HG02623 (cell line): ENCODE data around the gene MPPED2.

ENCODE experiments used
- ATAC-seq: cut with Tn5 transposase; IDR thresholded peaks from one replicate; pipeline ENCODE4 v1.9.1; 2021; ENCODE audit warnings: moderate library complexity; ENCODE audit not compliant: unreplicated experiment

MPPED2 gene

DNA sequence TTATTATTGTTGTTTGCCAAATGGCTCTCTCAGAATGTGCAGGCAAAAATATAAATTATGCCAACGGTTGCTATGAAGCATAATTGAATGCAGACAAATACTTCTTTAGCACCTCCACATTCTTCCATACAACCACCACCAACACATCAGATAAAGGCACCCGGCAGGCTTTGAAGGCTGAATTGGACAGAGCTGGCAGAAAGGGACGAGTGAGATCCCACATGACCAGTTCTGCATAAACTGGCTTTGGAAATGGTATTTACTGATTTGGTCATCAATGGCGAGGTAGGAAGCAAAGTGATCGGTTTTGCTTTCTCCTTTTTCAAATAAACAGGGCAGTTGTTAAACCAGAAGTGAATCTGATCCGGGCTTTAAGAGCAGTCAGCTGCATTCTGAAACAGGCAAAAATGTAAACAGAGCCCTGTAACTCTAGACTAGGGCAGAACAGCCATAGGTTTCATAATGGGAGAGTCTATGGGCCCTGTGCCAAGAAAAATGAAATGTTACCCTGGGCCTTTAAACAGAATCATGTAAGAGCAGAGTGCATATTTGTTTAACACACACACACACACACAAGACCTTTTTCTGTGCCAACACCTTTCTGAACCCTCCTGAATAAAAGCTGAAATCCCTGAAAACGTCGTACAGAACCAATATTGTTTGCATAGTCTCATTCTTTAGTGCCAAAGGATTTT is 97.7 kb downstream of the MPPED2 start:
- no peak for ATAC-seq

GRCh38 chr11:30487200-30487898 is 98.8 kb downstream of the MPPED2 start:
- ATAC-seq, result no peak

GRCh38 chr11:30485756-30486155 is 100.4 kb downstream of the MPPED2 start:
- ATAC-seq, result no peak

GRCh38 chr11:30485222-30485621 is 100.9 kb downstream of the MPPED2 start:
- ATAC-seq, result no peak

DNA sequence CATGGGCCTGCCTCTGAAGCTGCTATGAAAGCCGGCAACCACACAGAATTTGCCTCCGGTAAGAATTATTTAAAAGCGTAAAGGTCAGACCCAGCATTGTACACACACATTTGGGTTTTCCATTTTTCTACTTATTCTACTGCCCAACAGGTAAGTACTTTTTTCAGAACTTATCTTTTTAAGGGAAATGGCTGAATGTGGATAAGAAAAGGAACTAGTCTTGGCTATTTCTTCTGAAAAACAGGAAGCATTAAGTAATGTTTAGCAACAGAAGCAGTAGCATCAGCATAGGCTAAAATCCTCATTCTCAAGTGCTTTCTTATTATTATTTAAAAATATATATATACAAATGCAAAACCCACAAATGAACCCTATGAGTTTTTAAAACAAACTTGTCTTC is 103.1 kb downstream of the MPPED2 start:
- no peak for ATAC-seq

- no peak for ATAC-seq
These were observed 104.4 kb downstream of the MPPED2 start for GRCh38 chr11:30481796-30482195.

DNA sequence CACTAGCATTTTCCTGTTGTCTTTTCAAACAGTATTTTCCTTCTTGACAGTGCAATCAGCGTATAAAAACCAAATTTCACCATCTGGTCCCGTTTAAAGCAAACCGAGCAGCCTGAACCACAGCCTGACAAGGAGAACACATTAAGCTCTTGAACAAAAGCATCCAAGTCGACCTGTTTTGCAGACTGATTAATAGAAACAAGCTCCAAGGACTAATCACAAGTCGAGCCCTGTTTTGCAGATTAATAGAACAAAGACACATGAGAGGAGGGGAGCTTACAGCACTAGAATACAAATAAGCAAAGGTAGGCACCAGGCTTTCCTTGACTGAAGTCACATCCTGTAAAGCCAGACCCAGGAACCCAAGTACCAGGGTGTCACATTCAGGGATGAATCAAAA is 104.8 kb downstream of the MPPED2 start:
- ATAC-seq, result no peak

- no peak for ATAC-seq
These were observed 106.3 kb downstream of the MPPED2 start for GRCh38 chr11:30479899-30480298.

DNA sequence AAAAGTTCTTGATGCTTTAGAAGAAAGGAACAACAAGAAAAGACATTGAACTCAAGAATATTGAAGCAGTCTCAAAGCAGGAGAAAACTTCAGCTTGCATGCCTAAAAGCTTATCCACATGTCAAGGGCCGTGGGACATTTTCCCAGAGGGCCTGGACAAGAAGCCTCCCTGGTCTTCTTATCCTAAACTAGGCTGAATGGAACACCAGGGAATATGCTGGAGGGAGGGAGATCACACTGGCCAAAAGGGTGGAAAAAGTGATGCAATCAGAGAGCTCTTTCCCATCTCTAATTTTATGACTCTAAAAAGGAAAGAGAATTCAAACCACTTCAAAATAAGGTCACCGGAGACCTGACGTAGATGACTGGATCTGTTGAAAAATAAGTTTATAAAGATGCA is 107.2 kb downstream of the MPPED2 start:
- no peak for ATAC-seq

DNA sequence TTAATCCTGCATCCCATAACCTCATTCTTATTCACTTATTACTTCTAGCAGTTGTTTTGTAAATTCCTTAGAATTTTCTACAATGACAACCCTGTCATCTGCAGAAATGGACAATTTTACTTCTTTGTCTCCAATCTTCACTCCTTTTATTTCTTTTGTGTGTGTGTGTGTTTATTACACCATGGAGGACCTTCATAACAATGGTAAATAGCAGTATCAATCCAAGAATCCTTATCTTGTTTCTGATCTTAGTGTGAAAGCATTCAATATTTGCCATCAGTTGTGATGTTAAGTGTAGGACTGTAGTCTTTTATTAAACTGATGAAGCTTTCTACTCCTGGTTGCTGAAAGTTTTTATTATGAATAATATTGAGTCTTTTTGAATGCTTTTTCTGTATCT is 109.1 kb downstream of the MPPED2 start:
- no peak for ATAC-seq

DNA sequence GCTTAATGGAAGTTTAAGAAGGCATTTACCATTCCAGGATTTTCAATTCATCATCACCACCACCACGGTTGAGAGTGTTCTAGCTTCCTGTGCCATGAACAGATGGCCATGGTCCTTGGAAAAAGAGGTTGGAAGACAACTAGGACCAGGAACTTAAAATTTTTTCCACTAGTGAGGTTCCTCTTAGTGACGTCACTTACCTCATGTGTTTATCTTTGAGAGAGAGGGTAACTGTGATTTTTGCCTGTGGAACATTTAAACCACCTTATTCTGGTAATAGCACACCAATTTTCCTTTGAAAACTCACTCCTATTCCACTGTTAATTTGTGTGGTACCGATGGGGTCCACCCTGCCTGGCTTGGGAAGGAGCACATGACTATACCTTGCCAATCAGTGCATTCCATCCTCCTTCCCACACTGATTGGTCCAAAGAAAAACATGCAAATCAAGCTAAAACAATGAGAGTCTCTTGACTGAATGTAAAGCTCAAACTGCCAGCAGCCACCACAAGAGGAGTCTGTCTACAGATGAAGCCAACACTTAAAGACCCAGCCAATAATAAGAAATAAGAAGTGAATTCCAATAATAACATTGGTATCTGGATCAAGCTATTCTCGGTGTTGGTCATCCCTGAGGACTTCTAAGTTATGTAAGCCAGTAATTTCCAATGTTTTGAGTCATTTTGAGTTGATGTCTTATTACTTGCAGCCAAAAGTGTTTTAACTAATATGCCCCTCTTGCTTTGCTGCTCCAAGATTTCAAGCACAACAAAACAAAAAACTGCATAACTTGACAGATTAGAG is 111.8 kb downstream of the MPPED2 start:
- ATAC-seq, result no peak

DNA sequence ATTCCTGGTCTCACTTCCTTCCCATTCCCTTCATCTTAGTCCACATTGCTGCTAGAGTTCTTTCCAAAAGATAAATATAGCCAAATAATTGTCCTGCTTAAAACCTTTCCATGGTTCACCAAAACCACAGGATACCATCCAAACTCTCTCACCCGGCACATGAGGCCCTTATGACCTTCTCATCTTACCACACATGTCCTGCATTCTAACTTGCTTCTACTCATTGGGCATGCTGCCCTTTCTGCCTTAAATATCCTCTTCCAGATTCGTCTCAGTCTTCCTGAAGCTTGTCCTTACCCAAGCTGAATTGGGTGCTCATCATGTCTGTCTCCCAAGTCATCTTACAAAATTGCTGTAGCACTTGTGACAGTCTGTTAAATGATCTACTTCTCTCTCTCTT is 114.9 kb downstream of the MPPED2 start:
- no peak for ATAC-seq

DNA sequence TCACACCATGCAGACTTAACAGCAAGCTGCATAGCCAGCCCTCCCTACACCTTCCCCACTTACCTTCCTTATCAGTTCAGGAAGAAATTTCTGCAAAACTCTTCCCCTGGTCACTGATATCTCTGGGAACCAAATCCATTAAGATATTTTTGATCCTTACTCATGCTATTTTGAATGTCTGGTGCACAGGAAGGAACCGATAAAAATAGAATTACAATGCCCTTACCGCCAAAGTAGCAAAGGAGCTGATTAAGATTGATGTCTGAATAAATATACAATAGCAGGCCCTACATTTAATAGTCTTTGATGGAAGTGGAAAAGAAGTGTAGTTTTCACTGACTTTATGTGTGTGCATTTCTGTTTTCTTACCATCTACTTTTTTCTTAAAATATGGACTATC is 117.3 kb downstream of the MPPED2 start:
- ATAC-seq, result no peak

DNA sequence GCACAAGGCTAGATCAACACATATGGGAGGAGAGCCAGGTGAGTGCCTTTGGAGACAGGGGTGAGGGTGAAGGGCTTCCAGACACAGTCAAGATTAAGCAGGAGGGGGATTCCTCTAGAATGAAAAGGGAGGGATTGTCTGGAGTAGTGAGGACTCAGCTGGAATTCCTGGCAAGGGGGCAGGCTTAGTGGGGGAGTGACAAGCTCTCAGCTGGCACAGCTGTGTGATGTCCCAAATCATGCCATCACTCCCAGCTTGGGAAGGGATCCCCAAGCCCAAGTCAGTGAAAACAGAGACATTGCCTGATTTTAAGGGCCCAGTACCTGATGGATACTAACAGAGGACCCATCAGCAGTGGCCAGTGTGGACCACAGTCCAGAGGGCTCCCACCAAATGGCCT is 119.0 kb downstream of the MPPED2 start:
- no peak for ATAC-seq

- no peak for ATAC-seq
These were observed 120.5 kb downstream of the MPPED2 start for GRCh38 chr11:30465623-30466022.

DNA sequence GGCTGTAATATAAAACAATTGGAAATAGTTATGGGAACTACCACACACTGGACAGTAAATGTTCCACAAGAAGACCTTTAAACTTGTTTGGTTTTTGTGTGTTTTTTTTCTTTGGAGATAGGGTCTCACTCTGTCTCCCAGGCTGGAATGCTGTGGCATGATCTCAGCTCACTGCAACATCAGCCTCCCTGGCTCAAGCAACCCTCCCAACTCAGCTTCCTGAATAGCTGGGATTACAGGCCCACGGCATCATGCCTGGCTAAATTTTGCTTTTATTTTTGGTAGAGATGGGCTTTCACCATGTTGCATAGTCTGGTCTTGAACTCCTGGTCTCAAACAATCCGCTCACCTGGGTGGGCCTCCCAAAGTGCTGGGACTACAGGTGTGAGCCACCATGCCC is 121.0 kb downstream of the MPPED2 start:
- no peak for ATAC-seq

- no peak for ATAC-seq
These were observed 122.9 kb downstream of the MPPED2 start for GRCh38 chr11:30463266-30463665.

- no peak for ATAC-seq
These were observed 123.7 kb downstream of the MPPED2 start for GRCh38 chr11:30462421-30462820.

DNA sequence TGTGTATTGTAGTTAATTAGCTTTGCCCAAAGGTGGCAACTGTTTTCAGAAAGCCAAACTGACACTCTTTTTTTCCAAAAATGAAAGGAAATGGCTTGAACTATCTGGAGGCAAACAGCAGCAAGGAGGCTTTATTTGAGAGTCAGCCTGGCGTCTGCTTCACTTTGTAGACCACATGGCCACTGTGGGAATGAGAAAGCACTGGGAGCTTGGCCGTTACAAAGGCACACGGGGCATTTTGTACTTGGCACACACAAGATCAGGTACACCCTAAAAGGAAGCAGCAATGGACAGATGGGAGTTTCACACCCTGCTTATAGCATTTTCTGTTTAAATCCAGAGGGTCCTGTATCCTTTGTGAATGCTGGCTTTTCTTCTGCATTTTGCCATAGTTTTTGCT is 126.3 kb downstream of the MPPED2 start:
- no peak for ATAC-seq

- no peak for ATAC-seq
These were observed 126.8 kb downstream of the MPPED2 start for GRCh38 chr11:30459306-30459705.

DNA sequence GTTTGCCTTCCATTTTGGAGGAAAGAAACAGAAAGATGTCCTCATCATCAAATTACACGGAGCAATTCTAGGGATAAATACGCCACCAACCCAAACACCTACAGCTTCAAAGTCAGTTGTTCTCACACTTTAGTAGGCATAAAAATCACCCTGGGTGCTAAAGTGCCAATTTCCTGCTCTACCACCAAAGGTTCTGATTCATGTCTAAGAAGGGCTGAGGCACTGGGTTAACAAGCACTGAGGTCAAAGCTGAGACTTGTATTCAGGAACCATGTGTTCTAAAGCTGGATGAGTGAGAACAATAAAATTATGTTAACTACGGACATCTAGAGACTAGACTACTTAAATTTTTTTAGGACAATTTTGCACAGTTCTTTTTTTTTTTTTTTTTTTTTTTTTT is 127.6 kb downstream of the MPPED2 start:
- ATAC-seq, result no peak

GRCh38 chr11:30457087-30457486 is 129.1 kb downstream of the MPPED2 start:
- ATAC-seq, result no peak
